H1 (cell line): ENCODE measurements around the gene STX4. TPM values are rescaled to one million over a fixed set of nuclear protein-coding genes. Genes with fewer than 3 reads are reported as not detected.

Source experiments
- CTCF ChIA-PET: fragments of 300-600 bp; sonication (Branson Sonifier 250); formaldehyde crosslinking; loops from one replicate; lab custom pipeline; 2021; ENCODE audit not compliant: partially characterized antibody; lab: Charles Lee
- POLR2A ChIA-PET: fragments of 300-600 bp; sonication (Branson Sonifier 250); formaldehyde crosslinking; loops from one replicate; lab custom pipeline; 2021; ENCODE audit warnings: inconsistent platforms; ENCODE audit not compliant: partially characterized antibody; lab: Charles Lee
- DNase-seq, 2 experiments: peaks; one replicate each; pipeline versions ENCODE4 v3.0.0 to v3.0.0-alpha.2; 2010 to 2022; ENCODE audit warnings: low spot score in 2 of 2, low read depth in 1 of 2, mixed read lengths in 1 of 2
- FAIRE-seq: peaks from 2 replicates; lab custom pipeline; 2011; peaks lifted over from hg19 to GRCh38; lab: Jason Lieb, UNC
- H2AFZ ChIP-seq: 2 replicates; pipeline ENCODE4 v1.8.1; 2012; ENCODE audit warnings: low read length, inconsistent platforms
- H2AK5ac ChIP-seq: 2 replicates; pipeline ENCODE4 v1.6.1; 2013; ENCODE audit warnings: low read depth, low read length
- H2BK120ac ChIP-seq: replicated peaks from 2 replicates; pipeline ENCODE3; 2013; ENCODE audit warnings: low read depth, low read length, inconsistent platforms
- H2BK12ac ChIP-seq: 2 replicates; pipeline ENCODE4 v1.6.1; 2013; ENCODE audit warnings: low read depth, low read length
- H2BK15ac ChIP-seq: 2 replicates; pipeline ENCODE4 v1.6.1; 2013; ENCODE audit warnings: low read length
- H2BK20ac ChIP-seq: 2 replicates; pipeline ENCODE4 v1.6.1; 2013; ENCODE audit warnings: low read length
- H2BK5ac ChIP-seq: 2 replicates; pipeline ENCODE4 v1.6.1; 2013; ENCODE audit warnings: low read depth, low read length
- H3K14ac ChIP-seq: 2 replicates; pipeline ENCODE4 v1.6.1; 2013; ENCODE audit warnings: inconsistent platforms; ENCODE audit not compliant: insufficient read length
- H3K18ac ChIP-seq: 2 replicates; pipeline ENCODE4 v1.6.1; 2013; ENCODE audit warnings: low read length; ENCODE audit errors: extremely low read depth
- H3K23ac ChIP-seq: 2 replicates; pipeline ENCODE4 v1.6.1; 2013; ENCODE audit warnings: inconsistent platforms; ENCODE audit not compliant: insufficient read length
- H3K23me2 ChIP-seq: 2 replicates; pipeline ENCODE4 v1.6.1; 2013; ENCODE audit warnings: low read depth, low read length
- H3K27ac ChIP-seq: 2 replicates; pipeline ENCODE4 v1.6.1; 2011; ENCODE audit warnings: low read depth, low read length, inconsistent platforms
- H3K27me3 ChIP-seq, 4 experiments: replicated peaks in 1 of 4; 1 replicate in 1 of 4; 2 replicates in 3 of 4; pipeline versions ENCODE4 v1.6.1 to v1.8.1; 2011 to 2013; ENCODE audit warnings: low read length in 3 of 4, mild to moderate bottlenecking in 3 of 4, inconsistent platforms in 2 of 4, mixed read lengths in 2 of 4, moderate library complexity in 1 of 4; ENCODE audit not compliant: control insufficient read depth in 3 of 4, insufficient read depth in 3 of 4; ENCODE audit errors: extremely low read depth in 1 of 4
- H3K36me3 ChIP-seq, 4 experiments: 2 replicates each; pipeline versions ENCODE4 v1.6.1 to v1.8.1; 2011 to 2013; ENCODE audit warnings: mild to moderate bottlenecking in 4 of 4, low read length in 3 of 4, moderate library complexity in 2 of 4, control low read depth in 1 of 4, inconsistent platforms in 1 of 4; ENCODE audit not compliant: insufficient read depth in 4 of 4, control insufficient read depth in 2 of 4
- H3K4ac ChIP-seq: replicated peaks from 2 replicates; pipeline ENCODE3; 2013; ENCODE audit warnings: low read length, low read depth, mixed read lengths, inconsistent platforms; ENCODE audit not compliant: insufficient read length
- H3K4me1 ChIP-seq, 4 experiments: replicated peaks in 1 of 4; 1 replicate in 1 of 4; 2 replicates in 3 of 4; pipeline versions ENCODE4 v1.6.1 to v1.8.1; 2011 to 2013; ENCODE audit warnings: low read length in 3 of 4, inconsistent platforms in 2 of 4, mixed read lengths in 1 of 4; ENCODE audit not compliant: insufficient read depth in 4 of 4, control insufficient read depth in 3 of 4
- H3K4me2 ChIP-seq, 2 experiments: 2 replicates each; pipeline versions ENCODE4 v1.6.1 to v1.8.1; 2011 to 2013; ENCODE audit warnings: low read depth in 2 of 2, low read length in 2 of 2, control low read depth in 1 of 2, inconsistent platforms in 1 of 2, mild to moderate bottlenecking in 1 of 2; ENCODE audit not compliant: insufficient read depth in 1 of 2
- H3K4me3 ChIP-seq, 4 experiments: fragments of 200-600, 300-600 bp in 1 of 4; sonication (generic), shearing (Covaris generic), sonication (Bioruptor Twin) in 1 of 4; 2 replicates each; pipeline versions ENCODE4 v1.5.1 to v1.8.1; 2011 to 2016; ENCODE audit warnings: low read length in 4 of 4, low read depth in 3 of 4, control low read depth in 2 of 4, inconsistent platforms in 2 of 4, mild to moderate bottlenecking in 2 of 4, mixed read lengths in 1 of 4, moderate library complexity in 1 of 4; ENCODE audit not compliant: insufficient read depth in 2 of 4; ENCODE audit errors: extremely low read depth in 1 of 4
- H3K56ac ChIP-seq: replicated peaks from 2 replicates; pipeline ENCODE3; 2013; ENCODE audit warnings: low read depth, mild to moderate bottlenecking, mixed read lengths, low read length, inconsistent platforms; ENCODE audit not compliant: insufficient read length
- H3K79me1 ChIP-seq: 2 replicates; pipeline ENCODE4 v1.6.1; 2013; ENCODE audit warnings: low read depth, low read length, control low read depth
- H3K79me2 ChIP-seq, 2 experiments: 2 replicates each; pipeline versions ENCODE4 v1.6.1 to v1.8.1; 2012 to 2013; ENCODE audit warnings: low read length in 2 of 2, mild to moderate bottlenecking in 2 of 2, inconsistent platforms in 1 of 2; ENCODE audit not compliant: insufficient read depth in 2 of 2, control insufficient read depth in 1 of 2
- H3K9ac ChIP-seq, 4 experiments: replicated peaks in 1 of 4; 1 replicate in 1 of 4; 2 replicates in 3 of 4; pipeline versions ENCODE4 v1.6.1 to v1.8.1; 2011 to 2013; ENCODE audit warnings: low read depth in 3 of 4, low read length in 3 of 4, control low read depth in 2 of 4, mild to moderate bottlenecking in 2 of 4, moderate library complexity in 2 of 4, inconsistent platforms in 1 of 4; ENCODE audit errors: extremely low read depth in 1 of 4
- H3K9me3 ChIP-seq, 2 experiments: 2 replicates each; pipeline versions ENCODE4 v1.6.1 to v1.8.1; 2012 to 2013; ENCODE audit warnings: mild to moderate bottlenecking in 2 of 2, moderate library complexity in 2 of 2, control low read depth in 1 of 2, inconsistent platforms in 1 of 2, low read depth in 1 of 2, low read length in 1 of 2, mixed read lengths in 1 of 2; ENCODE audit not compliant: insufficient read depth in 2 of 2
- H4K20me1 ChIP-seq, 2 experiments: replicated peaks in 1 of 2; 2 replicates each; pipeline versions ENCODE3 to v1.8.1; 2011 to 2013; ENCODE audit warnings: inconsistent platforms in 2 of 2, low read length in 2 of 2, mild to moderate bottlenecking in 1 of 2; ENCODE audit not compliant: insufficient read depth in 2 of 2, control insufficient read depth in 1 of 2
- H4K5ac ChIP-seq: 2 replicates; pipeline ENCODE4 v1.6.1; 2013; ENCODE audit warnings: low read length, low read depth, mixed read lengths, inconsistent platforms; ENCODE audit not compliant: insufficient read length
- H4K8ac ChIP-seq: 2 replicates; pipeline ENCODE4 v1.8.0; 2013; ENCODE audit warnings: mild to moderate bottlenecking, moderate library complexity, low read length, inconsistent platforms; ENCODE audit not compliant: insufficient read depth; ENCODE audit errors: extremely low read depth
- H4K91ac ChIP-seq: replicated peaks from 2 replicates; pipeline ENCODE3; 2013; ENCODE audit warnings: low read length, mixed read lengths, inconsistent platforms; ENCODE audit not compliant: insufficient read length
- CBX5 ChIP-seq: fragments of 300-800, 300-1000 bp; sonication (generic); IDR thresholded peaks from 2 replicates; pipeline ENCODE4 v1.7.1; 2016; ENCODE audit warnings: antibody characterized with exemption, low read length, low read depth
- KDM4A ChIP-seq: IDR thresholded peaks from one replicate; pipeline ENCODE4 v1.7.1; 2012; ENCODE audit warnings: low read depth, mild to moderate bottlenecking, moderate library complexity, low read length, inconsistent platforms; ENCODE audit not compliant: severe bottlenecking
- MAFK ChIP-seq: IDR thresholded peaks from 2 replicates; pipeline ENCODE4 v1.6.1; 2012; ENCODE audit warnings: low read depth, mild to moderate bottlenecking, improper control_type of control experiment, low read length
- PHF8 ChIP-seq: fragments of 200-600 bp; sonication (generic); conservative IDR thresholded peaks from 2 replicates; pipeline ENCODE4 v1.7.1; 2012; ENCODE audit warnings: low read depth, mild to moderate bottlenecking, inconsistent platforms, low read length, moderate library complexity
- POLR2AphosphoS5 ChIP-seq: IDR thresholded peaks from 2 replicates; pipeline ENCODE4 v1.6.1; 2011; ENCODE audit warnings: low read depth, low read length
- RNF2 ChIP-seq: fragments of 200-900, 300-1000 bp; sonication (generic); IDR thresholded peaks from 2 replicates; pipeline ENCODE4 v1.7.1; 2016; ENCODE audit warnings: borderline replicate concordance, low read depth, mild to moderate bottlenecking, antibody characterized with exemption, low read length; ENCODE audit not compliant: poor library complexity, severe bottlenecking; ENCODE audit errors: missing control alignments
- SIRT6 ChIP-seq: IDR thresholded peaks from one replicate; pipeline ENCODE4 v1.7.1; 2012; ENCODE audit warnings: low read length, inconsistent platforms
- SP1 ChIP-seq: IDR thresholded peaks from 2 replicates; pipeline ENCODE4 v1.6.1; 2011; ENCODE audit warnings: low read depth, low read length
- TAF7 ChIP-seq: optimal IDR thresholded peaks from 2 replicates; pipeline ENCODE3; 2011; ENCODE audit warnings: low read depth, mild to moderate bottlenecking, inconsistent platforms, low read length, moderate library complexity, borderline replicate concordance
- WGBS, 2 experiments: shearing (Covaris generic) in 1 of 2; methylation state at CpG; one replicate each; pipeline versions ENCODE4 v1.1.6 to v1.1.7; 2013 to 2015; ENCODE audit warnings: low lambda C conversion rate in 2 of 2, mixed read lengths in 2 of 2, inconsistent platforms in 1 of 2, low coverage in 1 of 2, missing lambda C conversion rate in 1 of 2; ENCODE audit not compliant: insufficient replicate concordance in 2 of 2, insufficient coverage in 1 of 2, insufficient read length in 1 of 2; ENCODE audit errors: extremely low coverage in 1 of 2, missing lambda C conversion rate in 1 of 2; 5-methylcytosine and 5-hydroxymethylcytosine counted together
- polyA plus RNA-seq, 7 experiments: library from polyadenylated mRNA; depleted of rRNA in 3 of 7; stranded (reverse) in 5 of 7; unstranded in 2 of 7; fragments of >200 nt in 5 of 7; fragments of 200-250 nt in 2 of 7; gene quantifications; 1 replicate in 5 of 7; 2 replicates in 1 of 7; 4 replicates in 1 of 7; pipeline versions ENCODE4 v1.2.1 to v1.2.3, GENCODE V29; 2011 to 2013; ENCODE audit warnings: missing spikeins in 2 of 7, mixed read lengths in 2 of 7
- total RNA-seq: library from RNA; stranded (reverse); fragmentation: NEBNext Ultra II Directional; extraction: Animal tissue kit (Norgen Biotek cat#: 25700); gene quantifications from 2 replicates; pipeline ENCODE4 v1.2.1, GENCODE V29; 2021
- TF ChIP-seq, protein P1 (sequence below): IDR thresholded peaks from 2 replicates; pipeline ENCODE4 v1.6.1; 2012; ENCODE audit warnings: low read length, inconsistent platforms

Gene STX4
- total and polyA plus RNA-seq, 2 of the 8 experiments (the other 6 are each of a cell fraction or from before 2014, with no cell fraction given): 25.8 to 32.3 TPM

DNA sequence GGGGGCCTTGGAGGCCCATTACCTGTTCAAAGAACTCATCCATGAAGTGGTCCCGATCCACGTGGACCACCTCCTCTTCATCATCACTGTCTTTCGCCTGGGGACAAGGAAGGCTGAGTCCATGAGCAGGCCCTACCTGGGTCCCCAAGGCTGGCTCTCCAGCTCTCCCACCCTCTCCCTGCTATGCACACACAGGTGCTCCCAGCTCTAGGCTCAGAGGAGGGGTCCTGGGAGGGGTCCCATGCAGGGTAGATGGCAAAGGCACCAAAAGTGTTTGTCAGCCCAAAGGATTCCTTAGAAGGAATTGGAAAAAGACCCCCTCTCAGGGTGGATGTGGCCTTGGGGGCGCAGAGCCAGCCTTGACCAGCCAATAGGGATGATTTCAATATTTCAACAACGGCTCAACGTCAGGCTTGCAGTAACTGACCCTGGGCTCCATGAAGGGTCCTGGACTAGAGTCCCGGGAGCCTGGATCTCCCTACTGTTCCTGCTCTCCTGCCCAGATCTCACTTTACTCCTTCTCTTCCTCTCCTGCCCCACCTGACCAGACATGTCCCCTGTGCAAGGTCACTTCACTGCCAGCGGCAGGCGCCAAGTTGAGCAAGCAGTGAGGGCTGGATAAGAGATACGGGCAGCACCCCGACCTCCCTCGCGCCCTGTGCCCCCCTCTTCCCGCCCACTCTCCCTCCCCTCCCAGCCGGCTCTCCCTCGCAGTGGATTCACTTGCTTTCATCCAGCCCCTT is 31.7 kb upstream of the STX4 start:
- Histone ChIP-seq H2BK5ac (no peak overlapping the region), H3K27me3 (no peaks in the 10 kb centered on the region; a peak in 1 of 7 replicates), H2BK12ac (no peak overlapping the region), H3K4me1 (peaks cover 0 to 10% (median 6%) of the 10 kb centered on the region in 4 experiments; a peak in 5 of 7 replicates), H3K23ac (no peak overlapping the region), H3K79me2 (no peaks in the 10 kb centered on the region), H3K9ac (no peak overlapping the region), H3K36me3 (no peaks in the 10 kb centered on the region), H3K9me3 (no peaks in the 10 kb centered on the region), H3K4ac (no peak overlapping the region), H4K5ac (no peak overlapping the region), H3K27ac (no peak overlapping the region), H2BK20ac (no peak overlapping the region), H2BK120ac (no peak overlapping the region), H2BK15ac (no peak overlapping the region), H3K18ac (no peak overlapping the region), H3K4me3 (no peak overlapping the region), H2AFZ (no peak overlapping the region), H4K20me1 (peaks cover 0 to 2% of the 10 kb centered on the region in 2 experiments), H4K8ac (peak overlapping the region; percentile 31; the same call in 1 of the 2 replicates), H2AK5ac (no peak overlapping the region), H3K4me2 (no peak overlapping the region), H3K56ac (no peak overlapping the region), H3K79me1 (0 out of 2 replicates have a peak, but pooled peaks cover 8% of the 10 kb centered on the region), H4K91ac (no peak overlapping the region), H3K23me2 (peaks cover 9% of the 10 kb centered on the region; the same call in 1 of the 2 replicates), H3K14ac (no peak overlapping the region)
- CTCF ChIA-PET: interaction anchor here (1.0 to 2.5 kb wide), 6 partner anchors 14 to 442 kb away, joined by 4 to 12 read pairs (median 6); partner anchors contain the start of gene HSD3B7
- POLR2A ChIA-PET: interaction anchor here (0.6 to 3.0 kb wide), 5 partner anchors 16 to 200 kb away, joined by 4 to 14 read pairs (median 4); partner anchors contain the start of gene HSD3B7
- FAIRE-seq (no peak), DNase-seq (no peak)
- WGBS, 2 experiments: 92% methylated on average over 11 of the region's 16 CpGs; no CpG with 5 or more reads in 1 of the 2 experiments
- TF ChIP-seq SP1 (no peak), SIRT6 (no peak), PHF8 (no peak), KDM4A (no peak), TAF7 (no peak), MAFK (no peak), CBX5 (no peak), POLR2AphosphoS5 (no peak), RNF2 (no peak)
- TF ChIP-seq, protein P1, sequence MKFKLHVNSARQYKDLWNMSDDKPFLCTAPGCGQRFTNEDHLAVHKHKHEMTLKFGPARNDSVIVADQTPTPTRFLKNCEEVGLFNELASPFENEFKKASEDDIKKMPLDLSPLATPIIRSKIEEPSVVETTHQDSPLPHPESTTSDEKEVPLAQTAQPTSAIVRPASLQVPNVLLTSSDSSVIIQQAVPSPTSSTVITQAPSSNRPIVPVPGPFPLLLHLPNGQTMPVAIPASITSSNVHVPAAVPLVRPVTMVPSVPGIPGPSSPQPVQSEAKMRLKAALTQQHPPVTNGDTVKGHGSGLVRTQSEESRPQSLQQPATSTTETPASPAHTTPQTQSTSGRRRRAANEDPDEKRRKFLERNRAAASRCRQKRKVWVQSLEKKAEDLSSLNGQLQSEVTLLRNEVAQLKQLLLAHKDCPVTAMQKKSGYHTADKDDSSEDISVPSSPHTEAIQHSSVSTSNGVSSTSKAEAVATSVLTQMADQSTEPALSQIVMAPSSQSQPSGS: no peak
